Measurements from ENCODE around the gene RAD18. TPM values are rescaled to one million over a fixed set of nuclear protein-coding genes. Genes with fewer than 3 reads are reported as not detected.
A peak's percentile ranks its signal among the peaks of the same experiment; 100 is the strongest.

The RAD18 gene
- total RNA-seq, 2 donors from 2014 or later = 18.2 to 20.8 TPM

DNA sequence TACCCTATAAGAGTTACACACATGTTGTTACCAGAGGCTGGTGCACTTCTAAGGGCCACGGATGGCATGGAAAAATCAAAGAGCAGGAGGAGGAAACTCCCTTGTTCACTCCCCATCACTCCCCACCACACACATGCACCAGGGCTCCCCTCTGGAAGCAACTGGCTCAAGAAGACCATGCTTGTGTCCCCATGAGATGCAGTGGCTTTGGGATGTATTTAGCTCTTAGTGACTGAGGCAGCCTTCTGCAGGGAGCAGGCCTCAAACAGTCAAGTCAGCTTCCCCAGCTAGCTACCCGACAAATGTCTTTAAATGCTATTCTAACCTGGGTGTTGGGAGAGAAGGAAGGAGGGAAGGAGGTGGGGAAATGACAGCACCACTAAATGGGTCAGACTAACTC is 32.9 kb upstream of the RAD18 start:
- H3K36me3 ChIP-seq (ENCODE audit: control insufficient read depth, insufficient read depth, low read length) = no peaks in the 10 kb centered on the region
- no peak overlapping the region for H3K4me3 Mint-ChIP-seq
- no peak overlapping the region for H3K27ac ChIP-seq (ENCODE audit: low read depth, low read length)
- WGBS, 2 experiments (ENCODE audit: insufficient coverage in 1 of 2, insufficient read length in 1 of 2) = 83 to 100% methylated on average over 1 to 2 of the region's 2 CpGs
- DNase-seq = no peak
- no peaks in the 10 kb centered on the region for H3K4me1 ChIP-seq (ENCODE audit: control insufficient read depth, insufficient read depth, low read length)
- H3K36me3 Mint-ChIP-seq (ENCODE audit: low read depth) = no peaks in the 10 kb centered on the region
- H3K4me3 ChIP-seq (ENCODE audit: low read length) = no peak overlapping the region
- TF ChIP-seq, protein P1, sequence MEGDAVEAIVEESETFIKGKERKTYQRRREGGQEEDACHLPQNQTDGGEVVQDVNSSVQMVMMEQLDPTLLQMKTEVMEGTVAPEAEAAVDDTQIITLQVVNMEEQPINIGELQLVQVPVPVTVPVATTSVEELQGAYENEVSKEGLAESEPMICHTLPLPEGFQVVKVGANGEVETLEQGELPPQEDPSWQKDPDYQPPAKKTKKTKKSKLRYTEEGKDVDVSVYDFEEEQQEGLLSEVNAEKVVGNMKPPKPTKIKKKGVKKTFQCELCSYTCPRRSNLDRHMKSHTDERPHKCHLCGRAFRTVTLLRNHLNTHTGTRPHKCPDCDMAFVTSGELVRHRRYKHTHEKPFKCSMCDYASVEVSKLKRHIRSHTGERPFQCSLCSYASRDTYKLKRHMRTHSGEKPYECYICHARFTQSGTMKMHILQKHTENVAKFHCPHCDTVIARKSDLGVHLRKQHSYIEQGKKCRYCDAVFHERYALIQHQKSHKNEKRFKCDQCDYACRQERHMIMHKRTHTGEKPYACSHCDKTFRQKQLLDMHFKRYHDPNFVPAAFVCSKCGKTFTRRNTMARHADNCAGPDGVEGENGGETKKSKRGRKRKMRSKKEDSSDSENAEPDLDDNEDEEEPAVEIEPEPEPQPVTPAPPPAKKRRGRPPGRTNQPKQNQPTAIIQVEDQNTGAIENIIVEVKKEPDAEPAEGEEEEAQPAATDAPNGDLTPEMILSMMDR (conservative IDR thresholded peaks at IDR 0.05) = no peak
- H3K27me3 Mint-ChIP-seq (ENCODE audit: insufficient read depth) = no peaks in the 10 kb centered on the region
- no peak overlapping the region for H3K9ac ChIP-seq (ENCODE audit: extremely low read depth, low read length, poor library complexity, severe bottlenecking)
- H3K27me3 ChIP-seq (ENCODE audit: control insufficient read depth, insufficient read depth, low read length, poor library complexity, severe bottlenecking) = no peaks in the 10 kb centered on the region
- no peaks in the 10 kb centered on the region for H3K9me3 ChIP-seq (ENCODE audit: control insufficient read depth, low read length)
- no peaks in the 10 kb centered on the region for H3K9me3 Mint-ChIP-seq
- peaks cover 2% of the 10 kb centered on the region for H3K4me1 Mint-ChIP-seq
- no peak overlapping the region for H3K27ac Mint-ChIP-seq

DNA sequence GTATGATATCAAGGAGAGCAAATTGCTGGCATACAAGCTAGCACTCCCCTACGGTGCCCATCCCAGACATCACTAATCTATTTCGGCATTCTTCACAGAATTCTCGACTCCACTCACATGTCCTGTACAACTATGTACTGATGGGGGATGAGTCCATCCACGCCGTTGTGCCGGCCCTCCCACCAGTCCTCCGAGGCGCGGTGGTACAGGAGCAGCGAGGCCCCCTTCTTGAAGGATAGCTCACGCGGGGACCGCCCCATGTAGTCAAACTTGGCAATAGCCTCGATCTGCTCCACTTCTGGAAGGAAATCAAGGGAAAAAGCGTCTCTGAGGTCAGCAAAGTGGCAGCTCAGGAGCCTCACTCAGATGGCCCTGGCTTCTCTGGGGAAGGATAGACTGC is 31.0 kb upstream of the RAD18 start:
- 95 to 98% methylated on average over 10 to 15 of the region's 15 CpGs for WGBS, 2 experiments (ENCODE audit: insufficient coverage in 1 of 2, insufficient read length in 1 of 2)
- no peak overlapping the region for H3K4me3 ChIP-seq (ENCODE audit: low read length)
- no peak overlapping the region for H3K27ac Mint-ChIP-seq
- H3K27me3 ChIP-seq (ENCODE audit: control insufficient read depth, insufficient read depth, low read length, poor library complexity, severe bottlenecking) = no peaks in the 10 kb centered on the region
- H3K4me1 Mint-ChIP-seq = no peaks in the 10 kb centered on the region
- H3K4me1 ChIP-seq (ENCODE audit: control insufficient read depth, insufficient read depth, low read length) = no peaks in the 10 kb centered on the region
- no peaks in the 10 kb centered on the region for H3K36me3 Mint-ChIP-seq (ENCODE audit: low read depth)
- H3K9me3 ChIP-seq (ENCODE audit: control insufficient read depth, low read length) = no peaks in the 10 kb centered on the region
- H3K27me3 Mint-ChIP-seq (ENCODE audit: insufficient read depth) = no peaks in the 10 kb centered on the region
- H3K9me3 Mint-ChIP-seq = no peaks in the 10 kb centered on the region
- DNase-seq = no peak
- H3K9ac ChIP-seq (ENCODE audit: extremely low read depth, low read length, poor library complexity, severe bottlenecking) = no peak overlapping the region
- H3K36me3 ChIP-seq (ENCODE audit: control insufficient read depth, insufficient read depth, low read length) = no peaks in the 10 kb centered on the region
- H3K27ac ChIP-seq (ENCODE audit: low read depth, low read length) = no peak overlapping the region
- H3K4me3 Mint-ChIP-seq = no peak overlapping the region
- TF ChIP-seq, protein P1 (conservative IDR thresholded peaks at IDR 0.05) = no peak

DNA sequence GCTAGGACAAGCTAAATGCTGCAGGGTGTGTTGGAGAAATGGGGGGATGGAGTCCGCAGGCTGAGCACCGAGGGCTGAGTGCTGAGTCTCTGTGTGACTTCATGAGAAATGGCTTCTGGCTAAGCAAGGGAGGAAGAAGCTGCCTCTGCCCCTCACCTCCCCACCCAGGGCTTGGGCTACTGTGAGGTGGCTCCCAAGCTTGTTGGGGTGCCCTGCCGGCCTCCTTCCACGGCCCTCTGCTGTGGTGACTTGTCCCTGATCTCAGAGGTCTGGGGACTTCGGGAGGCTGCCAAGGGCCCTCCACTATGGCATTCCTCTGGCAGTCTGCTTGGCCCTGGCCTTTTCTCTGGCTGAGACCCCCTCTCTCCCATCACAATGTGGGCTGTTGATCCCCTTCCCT is 30.1 kb upstream of the RAD18 start:
- Histone ChIP-seq H3K9ac (ENCODE audit: extremely low read depth, low read length, poor library complexity, severe bottlenecking) (no peak overlapping the region), H3K27ac (ENCODE audit: low read depth, low read length) (peak overlapping the region; percentile 24), H3K9me3 (ENCODE audit: control insufficient read depth, low read length) (no peaks in the 10 kb centered on the region), H3K4me3 (ENCODE audit: low read length) (no peak overlapping the region), H3K27me3 (ENCODE audit: control insufficient read depth, insufficient read depth, low read length, poor library complexity, severe bottlenecking) (no peaks in the 10 kb centered on the region), H3K4me1 (ENCODE audit: control insufficient read depth, insufficient read depth, low read length) (no peaks in the 10 kb centered on the region), H3K36me3 (ENCODE audit: control insufficient read depth, insufficient read depth, low read length) (no peaks in the 10 kb centered on the region)
- no peak for DNase-seq
- H3K9me3 Mint-ChIP-seq = no peaks in the 10 kb centered on the region
- no peaks in the 10 kb centered on the region for H3K36me3 Mint-ChIP-seq (ENCODE audit: low read depth)
- H3K27me3 Mint-ChIP-seq (ENCODE audit: insufficient read depth) = no peaks in the 10 kb centered on the region
- WGBS, 2 experiments (ENCODE audit: insufficient coverage in 1 of 2, insufficient read length in 1 of 2) = 94 to 100% methylated on average over 1 to 5 of the region's 5 CpGs
- no peak overlapping the region for H3K27ac Mint-ChIP-seq
- no peaks in the 10 kb centered on the region for H3K4me1 Mint-ChIP-seq
- H3K4me3 Mint-ChIP-seq = no peak overlapping the region
- TF ChIP-seq, protein P1 (conservative IDR thresholded peaks at IDR 0.05) = no peak
